Measurements from ENCODE around the gene PDE4D. TPM values are rescaled to one million over a fixed set of nuclear protein-coding genes. Genes with fewer than 3 reads are reported as not detected.

The PDE4D gene
- total and polyA plus RNA-seq, 10 of the 15 experiments (the other 5 are each of a cell fraction or from before 2014, with no cell fraction given): 0.87 to 4.1 (median 2.2) TPM

- TF ChIP-seq USF1 (IDR thresholded peaks at IDR 0.05; ENCODE audit: borderline replicate concordance, extremely low read length, insufficient read depth, low read depth, low read length): no peak
Measured at GRCh38 chr5:59300930-59301329, 592.6 kb downstream of the PDE4D start (continued).

- ATAC-seq (no peak), FAIRE-seq (no peak), DNase-seq (ENCODE audit: low read depth, low spot score) (no peak)
- Histone ChIP-seq H4K20me1 (ENCODE audit: control insufficient read depth, insufficient read depth) (no peaks in the 10 kb centered on the region), H3K4me3 (no peak overlapping the region), H3K79me2 (ENCODE audit: control insufficient read depth, insufficient read depth, low read length) (no peaks in the 10 kb centered on the region), H3K27ac (ENCODE audit: control insufficient read depth, insufficient read depth) (no peak overlapping the region), H3K9ac (ENCODE audit: control insufficient read depth, insufficient read depth, low read length) (no peak overlapping the region), H3K36me3 (ENCODE audit: control insufficient read depth in 2 of 2, insufficient read depth in 2 of 2, low read length in 1 of 2) (no peaks in the 10 kb centered on the region), H3K27me3 (replicated peaks in 1 of 2; ENCODE audit: control insufficient read depth in 2 of 2, insufficient read depth in 2 of 2, low read length in 1 of 2) (no peaks in the 10 kb centered on the region), H3K4me1 (ENCODE audit: control insufficient read depth, insufficient read depth, low read length) (no peaks in the 10 kb centered on the region), H3K4me2 (ENCODE audit: control insufficient read depth, insufficient read depth) (no peak overlapping the region), H2AFZ (ENCODE audit: control insufficient read depth, low read depth, low read length) (no peak overlapping the region), H3K9me3 (replicated peaks; ENCODE audit: control insufficient read depth, insufficient read depth, low read length) (no peaks in the 10 kb centered on the region; the same call in 2 of the 3 replicates)
- POLR2A ChIA-PET: no interaction called here
- no TSS peak for BruUV-seq (replicated peaks)
- SMC1A ChIA-PET (ENCODE audit: uncharacterized antibody, unreplicated experiment): no interaction called here
- RAD21 ChIA-PET (ENCODE audit: unreplicated experiment): no interaction called here
- CTCF ChIA-PET: no interaction called here
- intact Hi-C loops (cut with micrococcal nuclease; ENCODE audit: unreplicated experiment): no loop called here
- WGBS (ENCODE audit: insufficient coverage, insufficient replicate concordance, low lambda C conversion rate, missing lambda C conversion rate): 59% methylated on average over 3 of the region's 3 CpGs
- TF ChIP-seq HDGF (IDR thresholded peaks at IDR 0.05) (no peak), MAX (IDR thresholded peaks at IDR 0.05; ENCODE audit: low read depth, low read length) (no peak), ZBTB11 (CRISPR knock-in tag; IDR thresholded peaks at IDR 0.05) (no peak), ATF2 (IDR thresholded peaks at IDR 0.05; ENCODE audit: low read length) (no peak), SPI1 (IDR thresholded peaks at IDR 0.05; ENCODE audit: borderline replicate concordance, insufficient read depth, low read depth, low read length) (no peak), CREM (IDR thresholded peaks at IDR 0.05; ENCODE audit: low read depth) (no peak), SIN3A (IDR thresholded peaks at IDR 0.05; ENCODE audit: low read depth, low read length) (no peak), POU2F2 (IDR thresholded peaks at IDR 0.05; ENCODE audit: borderline replicate concordance, low read depth, low read length) (no peak), CEBPZ (IDR thresholded peaks at IDR 0.05; ENCODE audit: low read depth, low read length) (no peak), CBX5 (IDR thresholded peaks at IDR 0.05; ENCODE audit: low read depth) (no peak), BCL11A (IDR thresholded peaks at IDR 0.05; ENCODE audit: low read depth, low read length) (no peak), SUZ12 (IDR thresholded peaks at IDR 0.05; ENCODE audit: unreplicated experiment) (no peak), ZSCAN29 (IDR thresholded peaks at IDR 0.05) (no peak)
- in situ Hi-C loops (cut with MboI): no loop called here
Measured at GRCh38 chr5:59299006-59299405, 594.5 kb downstream of the PDE4D start.

Measured in GM12878 (cell line).